H1 (cell line): ENCODE results near the gene ARHGAP25. TPM values are rescaled to one million over a fixed set of nuclear protein-coding genes. Genes with fewer than 3 reads are reported as not detected.

Experiments
- CTCF ChIA-PET: fragments of 300-600 bp; sonication (Branson Sonifier 250); formaldehyde crosslinking; loops from one replicate; lab custom pipeline; 2021; ENCODE audit not compliant: partially characterized antibody; lab: Charles Lee
- POLR2A ChIA-PET: fragments of 300-600 bp; sonication (Branson Sonifier 250); formaldehyde crosslinking; loops from one replicate; lab custom pipeline; 2021; ENCODE audit warnings: inconsistent platforms; ENCODE audit not compliant: partially characterized antibody; lab: Charles Lee
- DNase-seq, 2 experiments: peaks; one replicate each; pipeline versions ENCODE4 v3.0.0 to v3.0.0-alpha.2; 2010 to 2022; ENCODE audit warnings: low spot score in 2 of 2, low read depth in 1 of 2, mixed read lengths in 1 of 2
- FAIRE-seq: peaks from 2 replicates; lab custom pipeline; 2011; peaks lifted over from hg19 to GRCh38; lab: Jason Lieb, UNC
- H2AFZ ChIP-seq: 2 replicates; pipeline ENCODE4 v1.8.1; 2012; ENCODE audit warnings: low read length, inconsistent platforms
- H2AK5ac ChIP-seq: 2 replicates; pipeline ENCODE4 v1.6.1; 2013; ENCODE audit warnings: low read depth, low read length
- H2BK120ac ChIP-seq: replicated peaks from 2 replicates; pipeline ENCODE3; 2013; ENCODE audit warnings: low read depth, low read length, inconsistent platforms
- H2BK12ac ChIP-seq: 2 replicates; pipeline ENCODE4 v1.6.1; 2013; ENCODE audit warnings: low read depth, low read length
- H2BK15ac ChIP-seq: 2 replicates; pipeline ENCODE4 v1.6.1; 2013; ENCODE audit warnings: low read length
- H2BK20ac ChIP-seq: 2 replicates; pipeline ENCODE4 v1.6.1; 2013; ENCODE audit warnings: low read length
- H2BK5ac ChIP-seq: 2 replicates; pipeline ENCODE4 v1.6.1; 2013; ENCODE audit warnings: low read depth, low read length
- H3K14ac ChIP-seq: 2 replicates; pipeline ENCODE4 v1.6.1; 2013; ENCODE audit warnings: inconsistent platforms; ENCODE audit not compliant: insufficient read length
- H3K18ac ChIP-seq: 2 replicates; pipeline ENCODE4 v1.6.1; 2013; ENCODE audit warnings: low read length; ENCODE audit errors: extremely low read depth
- H3K23ac ChIP-seq: 2 replicates; pipeline ENCODE4 v1.6.1; 2013; ENCODE audit warnings: inconsistent platforms; ENCODE audit not compliant: insufficient read length
- H3K23me2 ChIP-seq: 2 replicates; pipeline ENCODE4 v1.6.1; 2013; ENCODE audit warnings: low read depth, low read length
- H3K27ac ChIP-seq: 2 replicates; pipeline ENCODE4 v1.6.1; 2011; ENCODE audit warnings: low read depth, low read length, inconsistent platforms
- H3K27me3 ChIP-seq, 4 experiments: replicated peaks in 1 of 4; 1 replicate in 1 of 4; 2 replicates in 3 of 4; pipeline versions ENCODE4 v1.6.1 to v1.8.1; 2011 to 2013; ENCODE audit warnings: low read length in 3 of 4, mild to moderate bottlenecking in 3 of 4, inconsistent platforms in 2 of 4, mixed read lengths in 2 of 4, moderate library complexity in 1 of 4; ENCODE audit not compliant: control insufficient read depth in 3 of 4, insufficient read depth in 3 of 4; ENCODE audit errors: extremely low read depth in 1 of 4
- H3K36me3 ChIP-seq, 4 experiments: 2 replicates each; pipeline versions ENCODE4 v1.6.1 to v1.8.1; 2011 to 2013; ENCODE audit warnings: mild to moderate bottlenecking in 4 of 4, low read length in 3 of 4, moderate library complexity in 2 of 4, control low read depth in 1 of 4, inconsistent platforms in 1 of 4; ENCODE audit not compliant: insufficient read depth in 4 of 4, control insufficient read depth in 2 of 4
- H3K4ac ChIP-seq: replicated peaks from 2 replicates; pipeline ENCODE3; 2013; ENCODE audit warnings: low read length, low read depth, mixed read lengths, inconsistent platforms; ENCODE audit not compliant: insufficient read length
- H3K4me1 ChIP-seq, 4 experiments: replicated peaks in 1 of 4; 1 replicate in 1 of 4; 2 replicates in 3 of 4; pipeline versions ENCODE4 v1.6.1 to v1.8.1; 2011 to 2013; ENCODE audit warnings: low read length in 3 of 4, inconsistent platforms in 2 of 4, mixed read lengths in 1 of 4; ENCODE audit not compliant: insufficient read depth in 4 of 4, control insufficient read depth in 3 of 4
- H3K4me2 ChIP-seq, 2 experiments: 2 replicates each; pipeline versions ENCODE4 v1.6.1 to v1.8.1; 2011 to 2013; ENCODE audit warnings: low read depth in 2 of 2, low read length in 2 of 2, control low read depth in 1 of 2, inconsistent platforms in 1 of 2, mild to moderate bottlenecking in 1 of 2; ENCODE audit not compliant: insufficient read depth in 1 of 2
- H3K4me3 ChIP-seq, 4 experiments: fragments of 200-600, 300-600 bp in 1 of 4; sonication (generic), shearing (Covaris generic), sonication (Bioruptor Twin) in 1 of 4; 2 replicates each; pipeline versions ENCODE4 v1.5.1 to v1.8.1; 2011 to 2016; ENCODE audit warnings: low read length in 4 of 4, low read depth in 3 of 4, control low read depth in 2 of 4, inconsistent platforms in 2 of 4, mild to moderate bottlenecking in 2 of 4, mixed read lengths in 1 of 4, moderate library complexity in 1 of 4; ENCODE audit not compliant: insufficient read depth in 2 of 4; ENCODE audit errors: extremely low read depth in 1 of 4
- H3K56ac ChIP-seq: replicated peaks from 2 replicates; pipeline ENCODE3; 2013; ENCODE audit warnings: low read depth, mild to moderate bottlenecking, mixed read lengths, low read length, inconsistent platforms; ENCODE audit not compliant: insufficient read length
- H3K79me1 ChIP-seq: 2 replicates; pipeline ENCODE4 v1.6.1; 2013; ENCODE audit warnings: low read depth, low read length, control low read depth
- H3K79me2 ChIP-seq, 2 experiments: 2 replicates each; pipeline versions ENCODE4 v1.6.1 to v1.8.1; 2012 to 2013; ENCODE audit warnings: low read length in 2 of 2, mild to moderate bottlenecking in 2 of 2, inconsistent platforms in 1 of 2; ENCODE audit not compliant: insufficient read depth in 2 of 2, control insufficient read depth in 1 of 2
- H3K9ac ChIP-seq, 4 experiments: replicated peaks in 1 of 4; 1 replicate in 1 of 4; 2 replicates in 3 of 4; pipeline versions ENCODE4 v1.6.1 to v1.8.1; 2011 to 2013; ENCODE audit warnings: low read depth in 3 of 4, low read length in 3 of 4, control low read depth in 2 of 4, mild to moderate bottlenecking in 2 of 4, moderate library complexity in 2 of 4, inconsistent platforms in 1 of 4; ENCODE audit errors: extremely low read depth in 1 of 4
- H3K9me3 ChIP-seq, 2 experiments: 2 replicates each; pipeline versions ENCODE4 v1.6.1 to v1.8.1; 2012 to 2013; ENCODE audit warnings: mild to moderate bottlenecking in 2 of 2, moderate library complexity in 2 of 2, control low read depth in 1 of 2, inconsistent platforms in 1 of 2, low read depth in 1 of 2, low read length in 1 of 2, mixed read lengths in 1 of 2; ENCODE audit not compliant: insufficient read depth in 2 of 2
- H4K20me1 ChIP-seq, 2 experiments: replicated peaks in 1 of 2; 2 replicates each; pipeline versions ENCODE3 to v1.8.1; 2011 to 2013; ENCODE audit warnings: inconsistent platforms in 2 of 2, low read length in 2 of 2, mild to moderate bottlenecking in 1 of 2; ENCODE audit not compliant: insufficient read depth in 2 of 2, control insufficient read depth in 1 of 2
- H4K5ac ChIP-seq: 2 replicates; pipeline ENCODE4 v1.6.1; 2013; ENCODE audit warnings: low read length, low read depth, mixed read lengths, inconsistent platforms; ENCODE audit not compliant: insufficient read length
- H4K8ac ChIP-seq: 2 replicates; pipeline ENCODE4 v1.8.0; 2013; ENCODE audit warnings: mild to moderate bottlenecking, moderate library complexity, low read length, inconsistent platforms; ENCODE audit not compliant: insufficient read depth; ENCODE audit errors: extremely low read depth
- H4K91ac ChIP-seq: replicated peaks from 2 replicates; pipeline ENCODE3; 2013; ENCODE audit warnings: low read length, mixed read lengths, inconsistent platforms; ENCODE audit not compliant: insufficient read length
- ASH2L ChIP-seq: fragments of 200-600, 300-600 bp; sonication (generic); IDR thresholded peaks from one replicate; pipeline ENCODE4 v1.7.1; 2017; ENCODE audit warnings: low read length
- BCL11A ChIP-seq, 2 experiments: IDR thresholded peaks; one replicate each; pipeline ENCODE4 v1.6.1; 2011; ENCODE audit warnings: low read depth in 2 of 2, low read length in 2 of 2, mild to moderate bottlenecking in 2 of 2
- CBX5 ChIP-seq: fragments of 300-800, 300-1000 bp; sonication (generic); IDR thresholded peaks from 2 replicates; pipeline ENCODE4 v1.7.1; 2016; ENCODE audit warnings: antibody characterized with exemption, low read length, low read depth
- CHD2 ChIP-seq: IDR thresholded peaks from 2 replicates; pipeline ENCODE4 v1.6.1; 2012; ENCODE audit warnings: low read length, improper control_type of control experiment
- CREB1 ChIP-seq: IDR thresholded peaks from 2 replicates; pipeline ENCODE4 v1.6.1; 2012; ENCODE audit warnings: inconsistent platforms
- CTBP2 ChIP-seq: IDR thresholded peaks from 2 replicates; pipeline ENCODE4 v1.7.0; 2011; ENCODE audit warnings: borderline replicate concordance, mild to moderate bottlenecking, moderate library complexity, mixed read lengths, low read length; ENCODE audit not compliant: insufficient read depth, insufficient read length
- GTF2F1 ChIP-seq: IDR thresholded peaks from 2 replicates; pipeline ENCODE4 v1.6.1; 2012; ENCODE audit warnings: low read depth, low read length, improper control_type of control experiment, borderline replicate concordance
- PHF8 ChIP-seq: fragments of 200-600 bp; sonication (generic); conservative IDR thresholded peaks from 2 replicates; pipeline ENCODE4 v1.7.1; 2012; ENCODE audit warnings: low read depth, mild to moderate bottlenecking, inconsistent platforms, low read length, moderate library complexity
- RNF2 ChIP-seq: fragments of 200-900, 300-1000 bp; sonication (generic); IDR thresholded peaks from 2 replicates; pipeline ENCODE4 v1.7.1; 2016; ENCODE audit warnings: borderline replicate concordance, low read depth, mild to moderate bottlenecking, antibody characterized with exemption, low read length; ENCODE audit not compliant: poor library complexity, severe bottlenecking; ENCODE audit errors: missing control alignments
- SP1 ChIP-seq: IDR thresholded peaks from 2 replicates; pipeline ENCODE4 v1.6.1; 2011; ENCODE audit warnings: low read depth, low read length
- SP4 ChIP-seq: IDR thresholded peaks from 2 replicates; pipeline ENCODE4 v1.6.1; 2012; ENCODE audit warnings: low read length, inconsistent platforms
- TBP ChIP-seq: IDR thresholded peaks from 2 replicates; pipeline ENCODE4 v1.6.1; 2011; ENCODE audit warnings: low read depth, low read length, improper control_type of control experiment
- TCF12 ChIP-seq: IDR thresholded peaks from 2 replicates; pipeline ENCODE4 v1.6.1; 2011; ENCODE audit warnings: low read depth, mild to moderate bottlenecking, low read length
- ZNF274 ChIP-seq: IDR thresholded peaks from 2 replicates; pipeline ENCODE4 v1.7.0; 2012; ENCODE audit warnings: low read length, borderline replicate concordance; ENCODE audit errors: extremely low read depth
- whole genome bisulfite sequencing, 2 experiments: shearing (Covaris generic) in 1 of 2; methylation state at CpG; one replicate each; pipeline versions ENCODE4 v1.1.6 to v1.1.7; 2013 to 2015; ENCODE audit warnings: low lambda C conversion rate in 2 of 2, mixed read lengths in 2 of 2, inconsistent platforms in 1 of 2, low coverage in 1 of 2, missing lambda C conversion rate in 1 of 2; ENCODE audit not compliant: insufficient replicate concordance in 2 of 2, insufficient coverage in 1 of 2, insufficient read length in 1 of 2; ENCODE audit errors: extremely low coverage in 1 of 2, missing lambda C conversion rate in 1 of 2; 5-methylcytosine and 5-hydroxymethylcytosine counted together
- polyA plus RNA-seq, 7 experiments: library from polyadenylated mRNA; depleted of rRNA in 3 of 7; stranded (reverse) in 5 of 7; unstranded in 2 of 7; fragments of >200 nt in 5 of 7; fragments of 200-250 nt in 2 of 7; gene quantifications; 1 replicate in 5 of 7; 2 replicates in 1 of 7; 4 replicates in 1 of 7; pipeline versions ENCODE4 v1.2.1 to v1.2.3, GENCODE V29; 2011 to 2013; ENCODE audit warnings: missing spikeins in 2 of 7, mixed read lengths in 2 of 7
- total RNA-seq: library from RNA; stranded (reverse); fragmentation: NEBNext Ultra II Directional; extraction: Animal tissue kit (Norgen Biotek cat#: 25700); gene quantifications from 2 replicates; pipeline ENCODE4 v1.2.1, GENCODE V29; 2021
- TF ChIP-seq, protein P1 (sequence below): IDR thresholded peaks from 2 replicates; pipeline ENCODE4 v1.6.1; 2011; ENCODE audit warnings: low read length, improper control_type of control experiment

ARHGAP25 gene
- total and polyA plus RNA-seq, 2 of the 8 experiments (the other 6 are each of a cell fraction or from before 2014, with no cell fraction given), result 1.00 to 1.2 TPM

DNA sequence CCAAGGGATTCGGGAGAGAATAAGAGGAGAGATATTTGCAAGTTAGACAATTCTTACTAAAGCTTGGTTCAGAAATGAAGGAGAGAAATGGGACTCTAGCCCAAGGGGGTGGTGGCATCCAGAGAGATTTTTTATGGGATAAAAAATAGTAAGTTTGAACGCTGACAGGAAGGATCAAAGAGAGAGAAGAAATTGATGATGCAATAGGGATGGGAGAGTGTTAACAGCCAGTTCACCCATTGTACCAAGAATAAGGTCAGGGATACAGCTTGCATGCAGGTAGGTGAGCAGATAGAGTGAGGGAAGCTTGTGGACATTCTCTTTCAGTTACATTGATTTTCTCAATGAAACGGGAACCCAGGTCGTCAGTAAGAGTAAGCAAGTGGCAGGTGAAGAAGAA lies 1.2 kb upstream of the ARHGAP25 start:
- no peak overlapping the region for H4K8ac ChIP-seq
- no peaks in the 10 kb centered on the region for H3K79me2 ChIP-seq
- H3K23me2 ChIP-seq, result no peaks in the 10 kb centered on the region
- no peaks in the 10 kb centered on the region for H3K9me3 ChIP-seq
- no peak overlapping the region for H4K91ac ChIP-seq
- 92 to 100% methylated on average over 1 to 4 of the region's 4 CpGs for WGBS, 2 experiments
- DNase-seq, result no peak
- H2BK120ac ChIP-seq, result no peak overlapping the region
- H3K4me3 ChIP-seq, result no peak overlapping the region
- no peaks in the 10 kb centered on the region for H3K79me1 ChIP-seq
- no peaks in the 10 kb centered on the region for H3K4me1 ChIP-seq
- no peak overlapping the region for H2AK5ac ChIP-seq
- H2BK15ac ChIP-seq, result no peak overlapping the region
- CTCF ChIA-PET, result interaction anchor here (0.9 to 3.0 kb wide), 9 partner anchors 10 to 278 kb away, joined by 3 to 14 read pairs (median 4); no protein-coding TSS in a partner anchor
- no peaks in the 10 kb centered on the region; a peak in 1 of 8 replicates for H3K36me3 ChIP-seq
- no peak overlapping the region for H3K23ac ChIP-seq
- H2BK12ac ChIP-seq, result no peak overlapping the region
- H2BK20ac ChIP-seq, result no peak overlapping the region
- H3K27ac ChIP-seq, result no peak overlapping the region
- no peak overlapping the region for H3K56ac ChIP-seq
- no peak overlapping the region for H3K4ac ChIP-seq
- H3K4me2 ChIP-seq, result no peak overlapping the region
- no peak overlapping the region for H3K9ac ChIP-seq
- H3K18ac ChIP-seq, result no peak overlapping the region
- POLR2A ChIA-PET, result no interaction called here
- no peak overlapping the region for H4K5ac ChIP-seq
- no peaks in the 10 kb centered on the region for H4K20me1 ChIP-seq
- H3K14ac ChIP-seq, result no peak overlapping the region
- H2AFZ ChIP-seq, result no peak overlapping the region
- FAIRE-seq, result no peak
- H2BK5ac ChIP-seq, result no peak overlapping the region
- no peaks in the 10 kb centered on the region for H3K27me3 ChIP-seq
- TF ChIP-seq RNF2 (no peak), TBP (no peak), GTF2F1 (no peak), ZNF274 (no peak), CHD2 (no peak), BCL11A (IDR thresholded peaks at IDR 0.05; ENCODE audit: low read depth in 2 of 2, low read length in 2 of 2) (no peak), PHF8 (no peak), CBX5 (no peak), ASH2L (no peak), SP4 (no peak), SP1 (no peak), CTBP2 (no peak), TCF12 (no peak), CREB1 (no peak)
- TF ChIP-seq, protein P1, sequence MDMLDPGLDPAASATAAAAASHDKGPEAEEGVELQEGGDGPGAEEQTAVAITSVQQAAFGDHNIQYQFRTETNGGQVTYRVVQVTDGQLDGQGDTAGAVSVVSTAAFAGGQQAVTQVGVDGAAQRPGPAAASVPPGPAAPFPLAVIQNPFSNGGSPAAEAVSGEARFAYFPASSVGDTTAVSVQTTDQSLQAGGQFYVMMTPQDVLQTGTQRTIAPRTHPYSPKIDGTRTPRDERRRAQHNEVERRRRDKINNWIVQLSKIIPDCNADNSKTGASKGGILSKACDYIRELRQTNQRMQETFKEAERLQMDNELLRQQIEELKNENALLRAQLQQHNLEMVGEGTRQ, result no peak
